Glutamatergic neuron (in vitro differentiated cells): ENCODE data around the gene CRYZL1. TPM values are rescaled to one million over a fixed set of nuclear protein-coding genes. Genes with fewer than 3 reads are reported as not detected.

Experiments used
- DNase-seq: peaks from one replicate; pipeline ENCODE4 v3.0.0; 2022
- H3K27ac Mint-ChIP-seq: one replicate; pipeline ENCODE4 v1.8.0; 2020; ENCODE audit warnings: mild to moderate bottlenecking, mixed read lengths, inconsistent platforms; ENCODE audit not compliant: unreplicated experiment
- H3K27me3 Mint-ChIP-seq: one replicate; pipeline ENCODE4 v1.8.0; 2020; ENCODE audit warnings: mild to moderate bottlenecking, moderate library complexity, mixed read lengths, inconsistent platforms; ENCODE audit not compliant: unreplicated experiment
- H3K36me3 Mint-ChIP-seq: one replicate; pipeline ENCODE4 v1.8.0; 2020; ENCODE audit warnings: mild to moderate bottlenecking, mixed read lengths, inconsistent platforms; ENCODE audit not compliant: unreplicated experiment
- H3K4me1 Mint-ChIP-seq: one replicate; pipeline ENCODE4 v1.8.0; 2020; ENCODE audit warnings: mild to moderate bottlenecking, low read depth, mixed read lengths, inconsistent platforms; ENCODE audit not compliant: unreplicated experiment
- H3K4me3 Mint-ChIP-seq: one replicate; pipeline ENCODE4 v1.8.0; 2020; ENCODE audit warnings: mild to moderate bottlenecking, mixed read lengths, inconsistent platforms; ENCODE audit not compliant: unreplicated experiment
- H3K9me3 Mint-ChIP-seq: one replicate; pipeline ENCODE4 v1.8.0; 2020; ENCODE audit warnings: mild to moderate bottlenecking, moderate library complexity, mixed read lengths, inconsistent platforms; ENCODE audit not compliant: unreplicated experiment
- total RNA-seq: library from RNA; stranded (reverse); fragmentation: NEBNext Ultra II Directional; extraction: Animal tissue kit (Norgen Biotek cat#: 25700); gene quantifications from one replicate; pipeline ENCODE4 v1.2.1, GENCODE V29; 2021; ENCODE audit not compliant: unreplicated experiment
- TF ChIP-seq, protein P1 (sequence below): fragments of 200-600 bp; sonication (generic); IDR thresholded peaks from one replicate; pipeline ENCODE4 v1.5.0; 2021; ENCODE audit not compliant: partially characterized antibody, unreplicated experiment

The CRYZL1 gene
- total RNA-seq, 1 donor from 2014 or later, result 50.3 TPM

DNA sequence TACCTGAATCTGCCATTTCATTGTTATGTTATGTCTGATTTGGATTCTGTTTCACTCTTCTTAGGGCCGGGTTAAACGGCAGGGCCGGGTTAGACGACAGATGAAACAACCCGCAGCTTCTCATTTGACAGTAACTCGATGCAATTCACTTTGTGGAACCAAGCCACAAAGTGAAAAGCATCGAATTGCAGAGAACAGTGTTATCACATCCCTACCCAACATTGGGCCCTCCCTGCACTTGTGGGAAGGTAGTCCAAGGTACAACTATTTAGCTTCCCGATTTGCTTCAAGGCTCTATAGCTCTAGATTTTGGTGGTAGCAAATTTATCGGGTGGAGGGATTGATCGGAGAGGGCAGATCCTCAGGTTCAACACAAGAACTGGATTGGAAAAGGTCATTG is 81.7 kb downstream of the CRYZL1 start:
- Mint-ChIP-seq H3K27me3 (no peaks in the 10 kb centered on the region), H3K4me3 (no peak overlapping the region), H3K9me3 (no peaks in the 10 kb centered on the region), H3K4me1 (no peaks in the 10 kb centered on the region), H3K36me3 (peaks cover 8% of the 10 kb centered on the region), H3K27ac (no peak overlapping the region)
- DNase-seq, result no peak
- TF ChIP-seq, protein P1, sequence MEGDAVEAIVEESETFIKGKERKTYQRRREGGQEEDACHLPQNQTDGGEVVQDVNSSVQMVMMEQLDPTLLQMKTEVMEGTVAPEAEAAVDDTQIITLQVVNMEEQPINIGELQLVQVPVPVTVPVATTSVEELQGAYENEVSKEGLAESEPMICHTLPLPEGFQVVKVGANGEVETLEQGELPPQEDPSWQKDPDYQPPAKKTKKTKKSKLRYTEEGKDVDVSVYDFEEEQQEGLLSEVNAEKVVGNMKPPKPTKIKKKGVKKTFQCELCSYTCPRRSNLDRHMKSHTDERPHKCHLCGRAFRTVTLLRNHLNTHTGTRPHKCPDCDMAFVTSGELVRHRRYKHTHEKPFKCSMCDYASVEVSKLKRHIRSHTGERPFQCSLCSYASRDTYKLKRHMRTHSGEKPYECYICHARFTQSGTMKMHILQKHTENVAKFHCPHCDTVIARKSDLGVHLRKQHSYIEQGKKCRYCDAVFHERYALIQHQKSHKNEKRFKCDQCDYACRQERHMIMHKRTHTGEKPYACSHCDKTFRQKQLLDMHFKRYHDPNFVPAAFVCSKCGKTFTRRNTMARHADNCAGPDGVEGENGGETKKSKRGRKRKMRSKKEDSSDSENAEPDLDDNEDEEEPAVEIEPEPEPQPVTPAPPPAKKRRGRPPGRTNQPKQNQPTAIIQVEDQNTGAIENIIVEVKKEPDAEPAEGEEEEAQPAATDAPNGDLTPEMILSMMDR, result no peak

DNA sequence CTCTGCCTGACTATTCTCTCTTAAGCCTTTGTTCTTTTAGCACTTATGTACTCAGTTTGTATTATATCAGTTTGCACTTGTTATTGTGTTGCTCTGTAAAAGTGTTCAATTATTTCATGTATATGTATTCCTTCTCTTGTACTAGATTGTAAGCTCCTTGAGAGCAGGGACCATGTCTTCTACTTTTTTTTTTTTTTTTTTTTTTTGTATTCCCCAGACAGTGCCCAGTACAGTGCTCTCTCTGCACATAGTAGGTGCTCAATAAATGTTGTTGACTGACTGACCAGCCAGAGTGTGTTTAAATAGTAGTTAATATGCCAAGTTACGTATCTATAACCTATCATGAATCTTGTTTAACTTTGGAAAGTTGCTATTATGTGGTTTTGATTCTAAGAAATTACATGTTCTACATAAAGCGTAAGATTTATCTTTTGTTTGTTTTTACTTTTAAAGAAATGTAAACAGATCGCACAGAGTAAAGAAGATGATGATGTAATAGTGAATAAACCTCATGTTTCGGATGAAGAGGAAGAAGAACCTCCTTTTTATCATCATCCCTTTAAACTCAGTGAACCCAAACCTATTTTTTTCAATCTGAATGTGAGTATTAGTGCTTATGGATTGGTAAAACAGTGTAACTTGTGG is 82.6 kb downstream of the CRYZL1 start:
- Mint-ChIP-seq H3K36me3 (peaks cover 15% of the 10 kb centered on the region), H3K4me1 (no peaks in the 10 kb centered on the region), H3K9me3 (no peaks in the 10 kb centered on the region), H3K4me3 (peak overlapping the region; percentile 14), H3K27ac (peak overlapping the region; percentile 35), H3K27me3 (no peaks in the 10 kb centered on the region)
- TF ChIP-seq, protein P1, result no peak
- DNase-seq, result no peak

DNA sequence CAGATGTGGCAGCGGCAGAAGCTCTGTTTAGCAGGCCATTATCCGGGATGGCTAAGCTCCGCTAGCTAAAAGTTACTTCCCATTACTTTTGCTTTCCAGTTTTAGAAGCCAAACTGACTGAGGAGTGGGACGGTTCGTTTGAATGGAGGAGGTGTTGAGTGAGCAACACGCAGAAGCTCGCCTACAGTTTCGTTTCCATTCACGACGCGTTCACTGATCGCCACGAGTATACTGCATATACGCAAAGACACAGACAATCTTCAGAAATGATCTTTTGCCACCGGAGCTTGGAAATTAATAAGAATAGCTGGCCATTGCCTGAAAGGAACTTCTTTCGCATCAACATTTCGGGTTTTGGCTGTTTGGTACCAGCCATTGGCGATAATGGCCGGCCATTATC is 84.1 kb downstream of the CRYZL1 start:
- TF ChIP-seq, protein P1, result no peak
- Mint-ChIP-seq H3K9me3 (no peaks in the 10 kb centered on the region), H3K36me3 (peaks cover 18% of the 10 kb centered on the region), H3K4me1 (no peaks in the 10 kb centered on the region), H3K27ac (no peak overlapping the region), H3K4me3 (no peak overlapping the region), H3K27me3 (peaks cover under 1% of the 10 kb centered on the region)
- DNase-seq, result no peak

DNA sequence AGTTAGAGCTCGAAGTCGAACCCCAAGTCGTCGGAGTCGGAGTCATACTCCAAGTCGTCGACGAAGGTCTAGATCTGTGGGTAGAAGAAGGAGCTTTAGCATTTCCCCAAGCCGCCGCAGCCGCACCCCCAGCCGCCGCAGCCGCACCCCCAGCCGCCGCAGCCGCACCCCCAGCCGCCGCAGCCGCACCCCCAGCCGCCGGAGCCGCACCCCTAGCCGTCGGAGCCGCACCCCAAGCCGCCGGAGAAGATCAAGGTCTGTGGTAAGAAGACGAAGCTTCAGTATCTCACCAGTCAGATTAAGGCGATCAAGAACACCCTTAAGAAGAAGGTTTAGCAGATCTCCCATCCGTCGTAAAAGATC is 86.6 kb downstream of the CRYZL1 start:
- no peak overlapping the region for H3K4me3 Mint-ChIP-seq
- H3K27me3 Mint-ChIP-seq, result peaks cover 4% of the 10 kb centered on the region

DNA sequence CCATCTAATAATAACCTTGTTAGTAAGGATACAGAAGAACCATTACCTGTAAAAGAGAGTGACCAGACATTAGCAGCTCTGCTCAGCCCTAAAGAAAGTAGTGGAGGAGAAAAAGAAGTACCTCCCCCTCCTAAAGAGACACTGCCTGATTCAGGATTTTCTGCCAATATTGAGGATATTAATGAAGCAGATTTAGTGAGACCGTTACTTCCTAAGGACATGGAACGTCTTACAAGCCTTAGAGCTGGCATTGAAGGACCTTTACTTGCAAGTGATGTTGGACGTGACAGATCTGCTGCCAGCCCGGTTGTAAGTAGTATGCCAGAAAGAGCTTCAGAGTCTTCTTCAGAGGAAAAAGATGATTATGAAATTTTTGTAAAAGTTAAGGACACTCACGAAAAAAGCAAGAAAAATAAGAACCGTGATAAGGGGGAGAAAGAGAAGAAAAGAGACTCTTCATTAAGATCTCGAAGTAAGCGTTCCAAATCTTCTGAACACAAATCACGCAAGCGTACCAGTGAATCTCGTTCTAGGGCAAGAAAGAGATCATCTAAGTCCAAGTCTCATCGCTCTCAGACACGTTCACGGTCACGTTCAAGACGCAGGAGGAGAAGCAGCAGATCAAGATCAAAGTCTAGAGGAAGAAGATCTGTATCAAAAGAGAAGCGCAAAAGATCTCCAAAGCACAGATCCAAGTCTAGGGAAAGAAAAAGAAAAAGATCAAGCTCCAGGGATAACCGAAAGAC is 87.1 kb downstream of the CRYZL1 start:
- no peaks in the 10 kb centered on the region for H3K9me3 Mint-ChIP-seq
- DNase-seq, result no peak
- TF ChIP-seq, protein P1, result no peak
- peaks cover 6% of the 10 kb centered on the region for H3K27me3 Mint-ChIP-seq
- H3K36me3 Mint-ChIP-seq, result peaks cover 21% of the 10 kb centered on the region
- no peaks in the 10 kb centered on the region for H3K4me1 Mint-ChIP-seq
- no peak overlapping the region for H3K27ac Mint-ChIP-seq
- peak overlapping the region; percentile 58 for H3K4me3 Mint-ChIP-seq

More for the DNA sequence above, 86.6 kb downstream of the CRYZL1 start:
- H3K27ac Mint-ChIP-seq, result no peak overlapping the region
- H3K9me3 Mint-ChIP-seq, result no peaks in the 10 kb centered on the region
- no peak for DNase-seq
- H3K36me3 Mint-ChIP-seq, result peaks cover 21% of the 10 kb centered on the region
- H3K4me1 Mint-ChIP-seq, result no peaks in the 10 kb centered on the region
- TF ChIP-seq, protein P1, result no peak
